SK-N-SH (cell line): ENCODE measurements around the gene SLC66A1. TPM values are rescaled to one million over a fixed set of nuclear protein-coding genes. Genes with fewer than 3 reads are reported as not detected.

ENCODE experiments used
- CTCF ChIA-PET: fragments of 300-600, 350-600 bp; formaldehyde crosslinking; extraction: SDS; loops from one replicate; lab custom pipeline; 2021; lab: Yijun Ruan, JAX
- POLR2A ChIA-PET: fragments of 350-600 bp; sonication (Branson Sonifier 250); formaldehyde crosslinking; extraction: SDS; loops from one replicate; lab custom pipeline; 2020; ENCODE audit warnings: antibody characterized with exemption, inconsistent platforms; lab: Yijun Ruan, JAX
- DNase-seq: peaks from one replicate; pipeline ENCODE4 v3.0.0; 2012
- H2AFZ ChIP-seq: fragments of 200-600 bp; sonication (generic); 2 replicates; pipeline ENCODE4 v1.8.1; 2016; ENCODE audit warnings: antibody characterized with exemption, mild to moderate bottlenecking, low read depth
- H3F3A ChIP-seq: fragments of 200-600 bp; sonication (generic); replicated peaks from 2 replicates; pipeline ENCODE3; 2016; ENCODE audit warnings: antibody characterized with exemption, mild to moderate bottlenecking; ENCODE audit not compliant: insufficient read depth
- H3K27ac ChIP-seq, 2 experiments: fragments of 200-500 bp in 1 of 2; fragments of 200-600 bp in 1 of 2; sonication (Bioruptor generic) in 1 of 2; sonication (generic), shearing (Covaris generic) in 1 of 2; 2 replicates each; pipeline versions ENCODE4 v1.5.1 to v1.6.1; 2014 to 2016; ENCODE audit warnings: low read depth in 2 of 2, inconsistent platforms in 1 of 2, low read length in 1 of 2, mild to moderate bottlenecking in 1 of 2, mixed read lengths in 1 of 2
- H3K27me3 ChIP-seq: fragments of 200-600 bp; sonication (generic), shearing (Covaris generic); 2 replicates; pipeline ENCODE4 v1.6.1; 2016; ENCODE audit warnings: mixed run types; ENCODE audit not compliant: insufficient read depth
- H3K36me3 ChIP-seq, 2 experiments: fragments of 200-500 bp in 1 of 2; fragments of 200-600 bp in 1 of 2; sonication (Bioruptor generic) in 1 of 2; sonication (generic) in 1 of 2; replicated peaks in 1 of 2; 2 replicates each; pipeline versions ENCODE3 to v1.5.1; 2014 to 2016; ENCODE audit warnings: low read length in 1 of 2, mild to moderate bottlenecking in 1 of 2; ENCODE audit not compliant: insufficient read depth in 2 of 2, control insufficient read depth in 1 of 2
- H3K4me1 ChIP-seq, 2 experiments: fragments of 200-500 bp in 1 of 2; fragments of 200-600 bp in 1 of 2; sonication (Bioruptor generic) in 1 of 2; sonication (generic), shearing (Covaris generic) in 1 of 2; 2 replicates each; pipeline versions ENCODE4 v1.5.1 to v1.6.1; 2014 to 2016; ENCODE audit warnings: low read depth in 1 of 2, low read length in 1 of 2, mixed run types in 1 of 2; ENCODE audit not compliant: insufficient read depth in 2 of 2, control insufficient read depth in 1 of 2
- H3K4me2 ChIP-seq: fragments of 200-600 bp; sonication (generic), shearing (Covaris generic); 2 replicates; pipeline ENCODE4 v1.6.1; 2017; ENCODE audit warnings: mixed run types
- H3K4me3 ChIP-seq, 2 experiments: fragments of 200-500 bp in 1 of 2; fragments of 200-600 bp in 1 of 2; sonication (Bioruptor generic) in 1 of 2; sonication (generic), shearing (Covaris generic) in 1 of 2; 2 replicates each; pipeline versions ENCODE4 v1.5.1 to v1.8.1; 2014 to 2016; ENCODE audit warnings: low read depth in 2 of 2, inconsistent platforms in 1 of 2, low read length in 1 of 2, mild to moderate bottlenecking in 1 of 2, mixed read lengths in 1 of 2, moderate library complexity in 1 of 2
- H3K79me2 ChIP-seq: fragments of 200-600 bp; sonication (generic); 2 replicates; pipeline ENCODE4 v1.8.1; 2017; ENCODE audit warnings: mild to moderate bottlenecking; ENCODE audit not compliant: insufficient read depth
- H3K9ac ChIP-seq: fragments of 200-600 bp; sonication (generic); 2 replicates; pipeline ENCODE4 v1.6.1; 2017; ENCODE audit warnings: mixed run types
- H3K9me2 ChIP-seq: fragments of 200-600 bp; sonication (generic); 2 replicates; pipeline ENCODE4 v1.6.1; 2017; ENCODE audit warnings: mixed run types
- H3K9me3 ChIP-seq: fragments of 200-600 bp; sonication (generic); 2 replicates; pipeline ENCODE4 v1.6.1; 2017; ENCODE audit warnings: mixed run types, mild to moderate bottlenecking, moderate library complexity
- H4K20me1 ChIP-seq: fragments of 200-600 bp; sonication (generic); 2 replicates; pipeline ENCODE4 v1.6.1; 2017; ENCODE audit warnings: mild to moderate bottlenecking, mixed run types; ENCODE audit not compliant: insufficient read depth
- EZH2phosphoT487 ChIP-seq: fragments of 200-600 bp; sonication (generic); IDR thresholded peaks from 2 replicates; pipeline ENCODE4 v1.6.1; 2017; ENCODE audit warnings: low read depth, mixed run types, mild to moderate bottlenecking, antibody characterized with exemption, moderate library complexity, borderline replicate concordance
- JUND ChIP-seq: IDR thresholded peaks from 2 replicates; pipeline ENCODE4 v1.4.0; 2012
- NRF1 ChIP-seq: IDR thresholded peaks from 2 replicates; pipeline ENCODE4 v1.6.1; 2012; ENCODE audit warnings: low read depth, mild to moderate bottlenecking, low read length
- RFX5 ChIP-seq: IDR thresholded peaks from 2 replicates; pipeline ENCODE4 v1.6.1; 2012; ENCODE audit warnings: mild to moderate bottlenecking, improper control_type of control experiment, low read length
- SIN3A ChIP-seq: IDR thresholded peaks from 2 replicates; pipeline ENCODE4 v1.6.1; 2012; ENCODE audit warnings: low read depth, mild to moderate bottlenecking, low read length, moderate library complexity, borderline replicate concordance
- TCF12 ChIP-seq: IDR thresholded peaks from 2 replicates; pipeline ENCODE4 v1.4.0; 2012
- WGBS: methylation state at CpG from one replicate; pipeline ENCODE4 v1.1.6; 2017; ENCODE audit warnings: low lambda C conversion rate; 5-methylcytosine and 5-hydroxymethylcytosine counted together
- polyA plus RNA-seq, 3 experiments: library from polyadenylated mRNA; depleted of rRNA; stranded (reverse); fragments of >200 nt; gene quantifications; 2 replicates each; pipeline ENCODE4 v1.2.3, GENCODE V29; 2012
- TF ChIP-seq, protein P1 (sequence below): IDR thresholded peaks from 2 replicates; pipeline ENCODE4 v1.6.1; 2012; ENCODE audit warnings: mild to moderate bottlenecking, low read depth, low read length, moderate library complexity
- TF ChIP-seq, protein P2 (sequence below): fragments of 150-350 bp; IDR thresholded peaks from 2 replicates; pipeline ENCODE4 v1.6.1; 2016; ENCODE audit warnings: mild to moderate bottlenecking, low read depth, low read length

The SLC66A1 gene
- polyA plus RNA-seq, 1 of the 3 experiments (the other 2 are of a cell fraction) = 16.9 TPM

DNA sequence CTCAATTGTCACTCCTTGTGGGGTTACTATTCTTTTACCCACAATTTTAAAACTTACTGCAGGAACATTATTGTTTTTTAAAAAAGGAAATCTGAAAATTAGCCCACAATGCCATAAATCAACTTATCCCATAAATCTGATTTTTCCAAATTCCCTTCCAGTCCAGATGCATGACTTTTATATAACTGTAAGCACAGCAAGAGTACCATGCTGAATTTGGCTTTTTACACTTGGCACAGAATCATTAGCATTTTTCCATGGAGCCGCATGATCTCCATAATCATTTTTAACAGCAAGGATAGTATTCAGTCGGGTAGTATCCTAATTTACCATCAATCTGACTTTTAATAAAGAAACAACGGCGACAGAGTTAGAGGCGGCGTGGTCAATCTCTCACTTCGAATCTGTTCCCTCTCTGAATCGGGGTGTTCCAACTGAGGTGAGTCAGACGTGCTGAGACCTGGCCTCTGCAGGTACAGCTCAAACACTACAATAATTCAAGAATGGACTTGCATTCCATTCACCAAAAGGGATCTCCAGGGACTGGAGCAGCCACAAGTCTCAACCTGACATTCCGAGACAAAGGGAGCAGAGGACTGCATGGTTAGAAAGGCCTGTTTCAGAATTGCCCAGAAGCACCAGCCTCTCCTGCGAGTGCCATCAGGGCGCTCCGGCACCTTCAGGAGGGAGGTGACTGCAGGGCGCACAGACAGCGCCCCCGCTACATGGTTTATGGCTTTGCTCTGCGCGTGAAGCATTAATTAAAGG lies 48.9 kb downstream of the SLC66A1 start (continued):
- TF ChIP-seq, protein P1, sequence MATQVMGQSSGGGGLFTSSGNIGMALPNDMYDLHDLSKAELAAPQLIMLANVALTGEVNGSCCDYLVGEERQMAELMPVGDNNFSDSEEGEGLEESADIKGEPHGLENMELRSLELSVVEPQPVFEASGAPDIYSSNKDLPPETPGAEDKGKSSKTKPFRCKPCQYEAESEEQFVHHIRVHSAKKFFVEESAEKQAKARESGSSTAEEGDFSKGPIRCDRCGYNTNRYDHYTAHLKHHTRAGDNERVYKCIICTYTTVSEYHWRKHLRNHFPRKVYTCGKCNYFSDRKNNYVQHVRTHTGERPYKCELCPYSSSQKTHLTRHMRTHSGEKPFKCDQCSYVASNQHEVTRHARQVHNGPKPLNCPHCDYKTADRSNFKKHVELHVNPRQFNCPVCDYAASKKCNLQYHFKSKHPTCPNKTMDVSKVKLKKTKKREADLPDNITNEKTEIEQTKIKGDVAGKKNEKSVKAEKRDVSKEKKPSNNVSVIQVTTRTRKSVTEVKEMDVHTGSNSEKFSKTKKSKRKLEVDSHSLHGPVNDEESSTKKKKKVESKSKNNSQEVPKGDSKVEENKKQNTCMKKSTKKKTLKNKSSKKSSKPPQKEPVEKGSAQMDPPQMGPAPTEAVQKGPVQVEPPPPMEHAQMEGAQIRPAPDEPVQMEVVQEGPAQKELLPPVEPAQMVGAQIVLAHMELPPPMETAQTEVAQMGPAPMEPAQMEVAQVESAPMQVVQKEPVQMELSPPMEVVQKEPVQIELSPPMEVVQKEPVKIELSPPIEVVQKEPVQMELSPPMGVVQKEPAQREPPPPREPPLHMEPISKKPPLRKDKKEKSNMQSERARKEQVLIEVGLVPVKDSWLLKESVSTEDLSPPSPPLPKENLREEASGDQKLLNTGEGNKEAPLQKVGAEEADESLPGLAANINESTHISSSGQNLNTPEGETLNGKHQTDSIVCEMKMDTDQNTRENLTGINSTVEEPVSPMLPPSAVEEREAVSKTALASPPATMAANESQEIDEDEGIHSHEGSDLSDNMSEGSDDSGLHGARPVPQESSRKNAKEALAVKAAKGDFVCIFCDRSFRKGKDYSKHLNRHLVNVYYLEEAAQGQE = no peak
- no peak for TF ChIP-seq JUND
- no peak for TF ChIP-seq RFX5
- TF ChIP-seq SIN3A = no peak
- TF ChIP-seq, protein P2, sequence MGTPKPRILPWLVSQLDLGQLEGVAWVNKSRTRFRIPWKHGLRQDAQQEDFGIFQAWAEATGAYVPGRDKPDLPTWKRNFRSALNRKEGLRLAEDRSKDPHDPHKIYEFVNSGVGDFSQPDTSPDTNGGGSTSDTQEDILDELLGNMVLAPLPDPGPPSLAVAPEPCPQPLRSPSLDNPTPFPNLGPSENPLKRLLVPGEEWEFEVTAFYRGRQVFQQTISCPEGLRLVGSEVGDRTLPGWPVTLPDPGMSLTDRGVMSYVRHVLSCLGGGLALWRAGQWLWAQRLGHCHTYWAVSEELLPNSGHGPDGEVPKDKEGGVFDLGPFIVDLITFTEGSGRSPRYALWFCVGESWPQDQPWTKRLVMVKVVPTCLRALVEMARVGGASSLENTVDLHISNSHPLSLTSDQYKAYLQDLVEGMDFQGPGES = no peak

DNA sequence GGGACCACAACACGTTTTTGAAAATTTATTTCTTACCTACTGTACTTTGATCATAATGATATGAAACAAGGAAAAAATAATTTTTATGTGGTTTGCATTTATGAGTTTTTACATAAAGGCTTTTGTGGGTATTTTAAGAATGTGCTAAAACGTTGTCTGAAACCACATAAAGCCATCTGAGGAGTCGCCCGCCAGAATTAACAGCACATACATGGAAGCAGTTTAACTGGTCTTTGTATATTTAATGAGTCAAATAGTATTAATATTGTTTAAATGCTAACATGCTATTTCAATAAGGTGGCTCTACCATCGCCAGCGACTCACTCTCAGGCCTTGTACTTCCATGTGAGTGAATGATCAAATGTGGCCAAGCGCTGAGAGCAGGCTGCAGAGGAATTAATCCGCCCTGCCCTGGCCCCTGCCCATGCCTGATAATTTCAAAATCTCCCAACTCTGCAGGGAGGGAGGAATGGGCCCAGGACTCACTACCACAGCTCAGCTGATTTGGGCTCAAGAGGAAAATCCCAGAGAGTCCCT lies 49.6 kb downstream of the SLC66A1 start:
- peaks cover 8 to 11% of the 10 kb centered on the region in 2 experiments for H3K36me3 ChIP-seq
- H3K4me2 ChIP-seq = no peak overlapping the region
- H3K9ac ChIP-seq = no peak overlapping the region
- no peaks in the 10 kb centered on the region for H3K9me3 ChIP-seq
- no peaks in the 10 kb centered on the region for H3K9me2 ChIP-seq
- H3K4me1 ChIP-seq = peaks cover 0 to 23% of the 10 kb centered on the region in 2 experiments; a peak in 1 of 4 replicates
- CTCF ChIA-PET = interaction anchor here (2.3 to 3.7 kb wide), 2 partner anchors 12 to 20 kb away, joined by 9 to 16 read pairs; no protein-coding TSS in a partner anchor
- H3F3A ChIP-seq = no peaks in the 10 kb centered on the region
- H3K4me3 ChIP-seq = no peak overlapping the region
- POLR2A ChIA-PET = no interaction called here
- WGBS = 88% methylated on average over 8 of the region's 8 CpGs
- H4K20me1 ChIP-seq = peaks cover 75% of the 10 kb centered on the region
- no peaks in the 10 kb centered on the region for H3K27me3 ChIP-seq
- peaks cover 56% of the 10 kb centered on the region; the same call in 1 of the 2 replicates for H3K79me2 ChIP-seq
- DNase-seq = no peak
- H2AFZ ChIP-seq = no peak overlapping the region
- no peak for TF ChIP-seq EZH2phosphoT487
- TF ChIP-seq TCF12 = no peak
- TF ChIP-seq NRF1 = no peak
- H3K27ac ChIP-seq = peak overlapping the region in 1 of 2 experiments; percentile 11; a peak in 1 of 4 replicates
